NCI-H146 treated with DMSO at 0.1 percent for 48 hours (cell line): ENCODE results near the gene LMNA.
A peak's percentile ranks its signal among the peaks of the same experiment; 100 is the strongest.

Experiments used
- DNase-seq: peaks from one replicate; lab custom pipeline; 2025; ENCODE audit not compliant: unreplicated experiment; lab: John Stamatoyannopoulos, UW

Gene LMNA

DNA sequence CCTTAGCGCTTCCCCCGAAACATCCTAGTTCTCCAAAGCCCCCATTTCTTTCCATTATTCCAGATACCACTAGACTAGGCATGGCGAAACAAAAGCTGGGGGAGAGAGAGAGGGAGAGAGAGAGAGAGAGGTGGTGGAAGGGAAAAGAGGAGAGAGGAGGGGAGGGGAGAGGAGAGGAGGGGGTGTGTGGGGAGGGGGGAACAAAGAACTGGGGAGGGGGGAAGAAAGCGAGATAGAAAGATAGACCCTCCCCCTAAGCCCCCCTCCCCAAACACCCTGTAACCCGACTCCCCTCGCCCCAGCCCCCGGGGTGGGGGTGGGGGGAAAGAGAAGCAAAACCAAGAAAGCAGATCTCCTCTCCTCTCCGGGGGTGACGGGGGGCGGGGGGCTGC lies 32.6 kb upstream of the LMNA start:
- no peak for DNase-seq

DNA sequence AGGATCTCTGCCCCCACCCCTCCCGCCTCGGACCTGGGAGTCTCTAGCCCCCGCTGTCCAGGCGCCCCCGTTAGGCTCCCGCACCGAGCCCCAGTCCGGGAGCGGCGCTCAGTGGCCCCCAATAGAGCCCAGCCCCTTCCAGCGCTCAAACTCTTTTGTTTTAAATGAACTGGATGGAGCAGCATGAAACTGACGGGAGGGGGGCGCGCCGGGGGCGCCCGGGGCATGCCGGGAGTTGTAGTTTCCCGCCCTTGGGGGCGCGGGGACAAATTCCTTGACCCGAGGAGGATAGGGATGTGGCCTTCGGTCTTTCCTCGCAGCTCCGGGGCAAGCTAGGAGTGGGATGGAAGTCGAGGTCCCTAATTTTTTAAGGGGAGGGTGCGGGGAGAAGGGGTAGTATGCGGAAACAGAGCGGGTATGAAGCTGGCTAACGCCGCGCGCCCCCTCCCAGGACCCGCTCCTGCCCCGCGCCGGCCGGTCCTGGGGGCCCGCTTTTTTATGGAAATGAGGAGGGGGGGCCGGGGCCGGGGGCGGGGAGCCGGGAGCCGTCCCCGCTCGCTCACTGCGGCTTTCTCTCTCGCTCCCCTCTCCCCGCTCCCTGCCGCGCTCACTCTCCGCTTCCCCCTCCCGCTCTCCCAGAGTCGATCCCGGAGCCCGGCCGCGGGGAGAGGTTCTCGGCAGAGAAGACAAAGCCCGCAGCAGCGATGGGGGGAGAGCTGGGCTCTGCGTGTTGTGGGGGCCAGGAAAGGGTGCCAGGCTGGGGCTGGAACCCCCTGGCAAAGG lies 32.0 kb upstream of the LMNA start, which contains the start of gene MEX3A:
TSS of gene MEX3A (minus strand) at position 157 of the 783 bp plus-strand sequence. CDS start 467 bp downstream, outside the sequence.
- peak; percentile 71 for DNase-seq

DNA sequence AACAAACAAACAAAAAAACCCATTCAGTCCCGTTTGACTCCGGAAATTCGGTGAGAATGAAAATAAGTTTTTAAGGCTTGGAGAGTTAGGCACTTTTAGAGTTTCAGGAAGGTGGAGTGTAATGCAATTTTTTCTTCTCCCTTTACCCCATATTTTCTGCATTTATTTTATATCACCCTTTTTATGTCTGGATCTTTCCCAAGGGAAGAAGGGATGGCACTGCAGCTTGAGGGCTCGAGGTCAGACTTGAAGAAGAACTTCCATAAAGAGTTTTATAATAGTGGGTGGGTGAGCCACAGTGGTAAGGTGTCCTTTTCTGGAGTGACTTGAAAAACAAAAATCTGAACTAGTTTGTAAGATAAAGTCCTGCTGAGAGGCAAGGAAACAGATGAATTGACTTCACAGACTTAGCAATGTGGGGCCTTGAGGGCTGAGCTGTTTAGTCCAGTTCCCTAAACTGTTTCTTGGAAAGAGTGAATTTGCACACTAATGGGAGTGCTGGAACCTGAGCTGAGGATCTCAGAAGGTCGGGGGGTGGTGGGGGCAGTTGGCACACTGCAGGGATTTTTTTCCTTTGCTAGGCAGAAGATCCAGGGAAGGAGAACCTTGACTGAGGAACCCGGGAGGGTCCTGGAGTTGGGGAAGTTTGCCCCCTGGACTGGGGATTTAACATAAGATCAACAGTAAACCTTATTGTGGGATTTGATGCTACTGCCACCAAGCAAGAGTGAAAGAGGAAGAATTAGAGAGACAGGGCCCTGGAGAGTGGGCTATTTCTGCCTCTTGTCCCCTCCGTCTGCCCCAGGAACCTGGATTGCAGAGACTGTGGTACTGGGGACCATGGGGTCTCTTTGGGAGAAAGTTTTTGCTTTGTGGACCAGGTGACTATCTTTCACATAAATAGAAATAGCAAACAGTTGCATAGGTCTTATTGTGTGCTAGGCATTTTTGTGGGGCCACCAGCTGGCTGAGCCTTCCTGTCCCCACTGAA lies 30.4 kb upstream of the LMNA start:
- no peak for DNase-seq

DNA sequence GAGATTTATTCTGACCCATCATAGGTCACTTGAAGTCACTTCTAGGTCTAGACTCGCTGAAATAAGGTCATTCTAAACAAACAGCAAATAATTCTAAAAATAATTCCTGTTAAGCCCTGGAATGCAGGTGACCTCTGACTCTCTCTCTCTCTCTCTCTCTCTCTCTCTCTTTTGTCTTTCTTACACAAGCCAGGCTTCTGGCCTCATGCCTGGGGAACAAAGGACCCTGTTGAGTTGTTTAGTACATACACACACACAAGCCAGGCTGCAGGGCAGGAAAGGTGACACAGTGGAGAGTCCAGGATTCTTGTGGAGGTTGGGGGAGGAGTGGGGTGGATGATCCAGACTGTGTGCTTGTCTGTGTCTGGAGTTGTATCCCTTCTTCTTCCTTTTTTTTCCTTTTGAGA lies 28.3 kb upstream of the LMNA start:
- no peak for DNase-seq

GRCh38 chr1:156089704-156090103 lies 24.8 kb upstream of the LMNA start:
- DNase-seq, result no peak

DNA sequence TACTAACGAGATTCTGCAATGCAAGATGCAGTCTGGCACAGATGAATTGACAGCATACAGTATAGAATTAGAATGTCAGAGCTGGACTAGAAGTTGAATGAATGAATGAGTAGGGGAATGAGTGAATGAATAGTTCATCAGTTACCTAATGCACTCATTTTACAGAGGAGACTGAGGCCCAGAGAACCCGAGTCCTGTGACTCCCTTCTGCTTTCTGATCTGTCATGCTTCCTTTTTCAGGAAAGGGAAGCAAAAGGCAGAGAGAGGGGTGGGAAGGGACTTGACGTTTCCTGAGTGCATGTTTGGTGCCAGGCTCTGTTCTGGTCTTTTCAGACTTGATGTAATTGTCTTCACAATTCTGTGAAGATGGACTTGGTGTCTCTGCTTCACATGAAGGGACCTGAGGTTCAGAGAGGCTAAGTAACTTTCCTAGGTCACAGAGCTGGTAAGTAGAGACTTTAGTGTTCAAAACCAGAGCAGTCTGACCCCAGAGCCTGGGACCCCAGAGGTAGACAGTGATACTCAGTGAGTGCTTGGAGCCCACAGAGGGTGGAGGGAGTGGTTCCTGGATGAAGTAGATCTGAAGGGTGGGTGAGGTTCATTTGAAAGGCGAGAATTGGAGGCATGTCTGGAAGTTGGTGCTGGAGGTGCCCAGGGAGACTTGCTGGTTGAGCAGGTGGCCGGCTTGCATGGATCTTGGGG lies 24.2 kb upstream of the LMNA start:
- DNase-seq, result no peak

- peak; percentile 52 for DNase-seq
Measured at GRCh38 chr1:156090840-156091188, 23.7 kb upstream of the LMNA start.

DNA sequence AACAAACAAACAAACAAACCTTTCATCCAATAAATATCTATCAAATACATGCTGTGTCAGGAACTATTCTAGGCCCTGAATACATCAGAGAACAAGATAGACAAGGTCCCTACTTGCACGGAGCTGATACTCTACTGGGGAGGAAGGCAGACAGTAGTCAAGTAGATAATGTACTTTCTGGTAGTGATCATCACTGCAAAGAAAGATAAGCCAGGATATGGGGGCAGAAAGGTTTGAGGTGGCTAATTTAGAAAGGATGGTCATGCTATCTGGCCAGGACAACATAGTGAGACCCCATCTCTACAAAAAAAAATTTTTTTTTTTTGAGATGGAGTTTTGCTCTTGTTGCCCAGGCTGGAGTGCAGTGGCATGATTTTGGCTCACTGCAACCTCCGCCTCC lies 22.9 kb upstream of the LMNA start:
- DNase-seq, result no peak

DNA sequence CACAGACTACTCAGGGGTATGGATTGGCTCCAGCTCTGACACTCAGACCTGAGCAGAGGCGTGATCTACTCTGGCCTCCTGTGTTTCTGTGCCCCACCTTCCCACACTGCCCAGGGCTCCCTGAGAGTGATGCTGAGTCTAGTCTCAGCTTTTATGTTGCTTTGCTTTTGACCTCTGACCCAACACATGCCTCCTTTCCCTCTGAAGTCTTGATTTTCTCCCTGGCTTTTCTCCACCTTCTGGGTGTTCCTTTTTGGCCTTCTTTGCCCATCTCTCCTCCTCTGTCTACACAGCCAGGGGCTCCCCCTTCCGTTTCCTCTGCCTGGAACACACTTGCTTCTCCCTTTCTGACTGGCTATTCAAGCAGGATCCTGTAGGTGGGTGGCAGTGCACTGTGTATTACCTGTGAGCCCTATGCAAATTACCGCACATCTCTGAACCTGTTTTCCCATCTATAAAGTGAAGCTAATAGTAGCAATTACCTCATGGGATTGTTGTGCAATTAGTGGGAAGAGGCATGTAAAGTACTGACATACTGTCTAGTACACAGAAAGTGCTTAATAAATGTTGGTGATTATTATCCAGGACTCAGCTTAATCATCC lies 18.5 kb upstream of the LMNA start:
- DNase-seq, result no peak

DNA sequence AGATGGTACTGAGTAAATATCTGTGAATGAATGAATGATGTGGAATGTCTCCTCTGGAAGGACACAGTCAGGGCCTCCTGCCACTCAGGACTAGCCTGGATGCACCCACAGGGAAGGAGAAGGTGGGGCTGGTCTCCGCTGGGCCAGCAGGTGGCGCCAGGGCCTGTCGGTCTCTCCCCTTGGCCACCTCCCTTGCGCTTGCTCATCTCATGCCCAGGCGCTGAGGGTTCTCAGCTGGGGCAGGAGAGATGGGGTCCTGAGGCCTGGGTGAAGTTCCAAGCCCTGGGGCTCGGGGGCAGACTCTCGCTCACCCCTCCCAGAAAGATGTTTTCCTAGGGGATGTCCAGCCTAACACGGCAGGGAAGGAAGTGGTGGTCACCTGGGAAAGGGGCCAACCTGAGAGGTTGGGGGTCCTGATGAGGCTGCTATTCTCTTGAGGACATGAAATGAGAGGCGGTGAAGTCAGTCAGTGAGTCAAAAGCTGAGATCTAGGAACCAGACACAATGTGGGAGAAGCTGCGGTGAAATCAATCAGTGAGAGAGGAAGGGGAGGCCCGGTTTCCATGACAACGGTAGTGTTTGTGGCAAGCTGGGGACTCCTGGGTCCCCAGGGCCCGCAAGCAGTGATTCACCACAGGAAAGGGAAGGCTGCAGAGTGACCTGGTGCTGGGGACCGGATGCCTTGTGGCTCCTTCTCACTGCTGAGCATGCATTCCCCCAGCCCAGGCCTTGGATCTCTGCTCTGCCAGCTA lies 17.7 kb upstream of the LMNA start:
- peak; percentile 16 for DNase-seq

- no peak for DNase-seq
Measured at GRCh38 chr1:156097499-156098178, 16.9 kb upstream of the LMNA start.

GRCh38 chr1:156098784-156099183 lies 15.7 kb upstream of the LMNA start:
- DNase-seq, result peak; percentile 14

- DNase-seq, result no peak
Measured at GRCh38 chr1:156099282-156099681, 15.2 kb upstream of the LMNA start.

DNA sequence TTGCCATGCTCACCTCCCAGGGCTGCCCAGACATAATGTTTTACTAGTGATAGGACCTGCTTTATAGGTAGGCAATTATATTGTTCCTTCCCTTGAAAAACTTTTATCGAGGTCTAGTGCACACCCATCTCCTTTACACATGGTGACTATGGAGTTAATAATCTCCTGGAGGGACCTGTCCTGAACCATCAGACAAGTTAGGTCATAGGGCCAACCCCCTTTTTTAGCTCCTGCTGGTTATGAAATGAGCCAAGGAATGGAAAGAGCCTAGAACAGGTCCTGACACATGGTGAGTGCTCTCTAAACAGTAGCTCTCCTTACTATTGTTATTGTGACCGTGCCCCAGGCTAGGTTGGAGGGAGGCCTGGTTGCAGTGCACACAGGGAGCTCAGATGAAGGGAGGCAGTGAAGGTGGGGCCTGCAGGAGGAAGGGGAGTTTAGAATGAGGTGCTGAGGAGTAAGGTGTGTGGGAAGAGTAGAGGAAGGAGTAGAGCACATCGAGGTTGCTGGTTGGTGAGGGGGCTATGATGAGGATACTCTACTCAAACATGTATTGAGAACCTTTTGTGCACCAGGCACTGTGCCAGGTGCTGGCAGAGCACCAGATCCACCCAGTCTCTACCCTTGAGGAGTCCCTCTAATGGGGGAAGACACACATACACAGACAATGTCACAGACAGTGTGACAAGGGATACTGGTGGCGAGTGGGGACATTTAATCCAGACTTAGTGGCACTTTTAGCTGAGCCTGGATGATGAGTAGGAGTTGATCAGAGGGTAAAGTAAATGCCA lies 14.1 kb upstream of the LMNA start:
- no peak for DNase-seq

DNA sequence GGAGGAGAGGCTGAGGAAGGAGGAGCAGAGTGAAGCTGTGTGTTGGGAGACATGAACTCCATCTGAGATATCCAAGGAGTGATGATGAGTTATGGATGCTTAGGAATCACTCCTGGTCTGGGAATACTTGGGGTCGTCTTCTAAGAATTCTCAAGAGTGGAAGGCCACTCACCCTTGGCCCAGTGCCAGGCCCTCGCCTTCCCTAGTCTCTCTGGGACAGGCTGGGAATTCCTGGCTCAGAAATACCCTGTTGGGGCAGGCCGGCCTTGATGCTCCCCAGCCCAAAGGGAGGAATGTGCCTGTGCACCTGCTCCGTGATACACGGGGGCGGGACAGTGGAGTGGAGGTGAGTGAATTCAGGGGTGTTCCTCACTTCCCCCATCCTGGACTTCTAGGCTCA lies 12.6 kb upstream of the LMNA start:
- no peak for DNase-seq

- DNase-seq, result no peak
Measured at GRCh38 chr1:156102633-156103511, 11.6 kb upstream of the LMNA start.

- no peak for DNase-seq
Measured at GRCh38 chr1:156103521-156103947, 11.0 kb upstream of the LMNA start.
